ENCODE results near the gene LDLRAP1. TPM values are rescaled to one million over a fixed set of nuclear protein-coding genes. Genes with fewer than 3 reads are reported as not detected.
"Not testable (repeated sequence)": the region's sequence is repeated elsewhere in the genome, so short reads cannot be mapped to it uniquely, and the experiment has no call there.

LDLRAP1 gene
- total RNA-seq, 2 experiments from 2014 or later: 64.4 to 65.3 TPM

DNA sequence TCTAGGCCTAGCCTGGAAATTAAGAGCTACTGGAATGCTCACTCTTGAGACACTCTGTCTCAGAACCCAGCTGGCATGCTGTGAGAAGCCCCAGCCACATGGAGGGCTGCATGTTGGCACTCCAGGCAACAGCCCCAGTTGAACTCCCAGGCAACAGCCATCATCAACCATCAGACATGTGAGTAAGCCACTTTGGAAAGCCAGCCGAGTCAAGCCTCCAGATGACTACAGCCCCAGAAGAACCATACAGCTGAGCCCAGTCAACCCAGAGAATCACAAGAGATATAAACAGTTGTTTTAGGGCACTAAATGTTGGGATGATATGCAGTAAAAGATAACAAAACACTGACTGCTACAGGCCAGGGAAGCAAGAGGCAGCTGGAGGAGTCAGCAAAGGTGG, 55.5 kb downstream of the LDLRAP1 start:
- ChIA-PET CTCF (interaction anchor here (0.8 to 1.8 kb wide), 5 partner anchors 10 to 210 kb away, joined by 3 to 6 read pairs (median 3); no protein-coding TSS in a partner anchor), POLR2A (interaction anchor here (0.7 kb wide), 1 partner anchor 160 kb away, joined by 3 read pairs; no protein-coding TSS in a partner anchor)
- H3K4me3 Mint-ChIP-seq: no peak overlapping the region
- peaks cover 6% of the 10 kb centered on the region for H3K36me3 Mint-ChIP-seq (ENCODE audit: low read depth)
- no peak for DNase-seq
- no peak overlapping the region for H3K27ac Mint-ChIP-seq
- H3K9me3 Mint-ChIP-seq: peaks cover 4% of the 10 kb centered on the region
- no peaks in the 10 kb centered on the region for H3K4me1 Mint-ChIP-seq
- peaks cover 15% of the 10 kb centered on the region for H3K27me3 Mint-ChIP-seq

DNA sequence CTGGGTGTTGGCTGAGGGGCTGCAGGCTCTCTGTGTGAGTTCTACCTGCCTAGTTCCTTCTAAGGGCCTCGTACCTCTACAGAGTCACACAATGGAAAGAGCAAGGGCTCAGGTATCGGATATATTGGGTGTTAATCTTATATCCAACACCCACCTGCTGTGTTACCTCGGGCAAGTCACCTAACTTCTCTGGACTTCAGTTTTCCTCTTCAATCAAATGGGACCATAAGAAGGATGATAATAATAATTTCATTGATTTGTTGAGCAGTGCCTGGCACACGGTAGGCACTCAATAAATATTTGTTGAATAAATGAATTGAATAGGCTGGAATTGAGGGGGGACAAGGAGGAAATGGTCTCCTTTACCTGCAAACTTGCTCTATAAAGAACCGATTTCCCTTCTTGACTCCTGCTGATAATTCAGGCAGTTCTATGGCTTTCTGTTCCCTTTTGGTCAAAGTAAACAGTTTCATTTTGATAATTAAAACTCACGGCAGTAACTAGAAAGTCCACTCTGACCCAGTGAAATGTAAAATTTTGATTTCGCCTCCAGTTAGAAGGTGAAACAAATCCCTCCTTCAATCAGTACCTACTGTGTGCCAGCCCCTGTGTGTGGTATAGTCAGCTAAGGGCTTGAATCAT, 56.7 kb downstream of the LDLRAP1 start:
- no peak for DNase-seq
- peaks cover 6% of the 10 kb centered on the region for H3K36me3 Mint-ChIP-seq (ENCODE audit: low read depth)
- peaks cover 4% of the 10 kb centered on the region for H3K9me3 Mint-ChIP-seq
- H3K27me3 Mint-ChIP-seq: peaks cover 13% of the 10 kb centered on the region
- H3K4me3 Mint-ChIP-seq: no peak overlapping the region
- ChIA-PET CTCF (interaction anchor here (0.6 to 1.2 kb wide), 2 partner anchors 196 to 334 kb away, joined by 3 to 5 read pairs; no protein-coding TSS in a partner anchor), POLR2A (no interaction called here)
- H3K27ac Mint-ChIP-seq: no peak overlapping the region
- H3K4me1 Mint-ChIP-seq: no peaks in the 10 kb centered on the region

DNA sequence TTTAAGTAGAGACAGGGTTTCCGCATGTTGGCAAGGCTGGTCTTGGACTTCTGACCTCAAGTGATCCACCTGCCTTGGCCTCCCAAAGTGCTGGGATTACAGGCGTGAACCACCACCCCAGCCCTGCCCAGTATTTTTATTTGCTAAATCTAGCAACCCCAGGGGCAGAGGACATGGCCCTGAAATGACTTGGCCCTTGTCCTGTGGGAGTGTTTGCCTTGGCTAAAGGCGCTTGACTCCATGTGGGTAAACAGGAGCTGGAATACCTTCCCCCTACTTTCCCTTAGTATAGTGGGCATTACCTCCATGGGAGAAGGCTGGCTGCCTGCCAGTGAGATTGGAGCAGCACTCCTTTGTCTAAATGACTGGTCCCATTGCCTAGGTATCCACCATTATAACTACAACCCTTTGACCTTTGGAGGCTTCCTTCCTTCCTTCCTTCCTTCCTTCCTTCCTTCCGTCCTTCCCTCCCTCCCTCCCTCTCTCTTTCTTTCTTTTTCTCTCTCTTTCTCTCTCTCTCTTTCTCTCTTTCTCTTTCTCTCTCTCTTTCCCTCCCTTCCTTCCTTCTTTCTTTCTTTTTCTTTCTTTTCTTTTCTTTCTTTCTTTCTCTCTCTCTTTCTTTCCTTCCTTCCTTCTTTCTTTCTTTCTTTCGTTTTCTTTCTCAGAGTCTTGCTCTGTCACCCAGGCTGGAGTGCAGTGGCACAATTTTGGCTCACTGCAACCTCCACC, 57.7 kb downstream of the LDLRAP1 start:
- H3K4me3 Mint-ChIP-seq; DNase-seq; H3K9me3 Mint-ChIP-seq; CTCF ChIA-PET; H3K36me3 Mint-ChIP-seq (ENCODE audit: low read depth); H3K4me1 Mint-ChIP-seq; H3K27ac Mint-ChIP-seq: not testable (repeated sequence)
- peaks cover 18% of the 10 kb centered on the region for H3K27me3 Mint-ChIP-seq
- POLR2A ChIA-PET: interaction anchor here (0.6 kb wide), 1 partner anchor 130 kb away, joined by 3 read pairs; no protein-coding TSS in a partner anchor

DNA sequence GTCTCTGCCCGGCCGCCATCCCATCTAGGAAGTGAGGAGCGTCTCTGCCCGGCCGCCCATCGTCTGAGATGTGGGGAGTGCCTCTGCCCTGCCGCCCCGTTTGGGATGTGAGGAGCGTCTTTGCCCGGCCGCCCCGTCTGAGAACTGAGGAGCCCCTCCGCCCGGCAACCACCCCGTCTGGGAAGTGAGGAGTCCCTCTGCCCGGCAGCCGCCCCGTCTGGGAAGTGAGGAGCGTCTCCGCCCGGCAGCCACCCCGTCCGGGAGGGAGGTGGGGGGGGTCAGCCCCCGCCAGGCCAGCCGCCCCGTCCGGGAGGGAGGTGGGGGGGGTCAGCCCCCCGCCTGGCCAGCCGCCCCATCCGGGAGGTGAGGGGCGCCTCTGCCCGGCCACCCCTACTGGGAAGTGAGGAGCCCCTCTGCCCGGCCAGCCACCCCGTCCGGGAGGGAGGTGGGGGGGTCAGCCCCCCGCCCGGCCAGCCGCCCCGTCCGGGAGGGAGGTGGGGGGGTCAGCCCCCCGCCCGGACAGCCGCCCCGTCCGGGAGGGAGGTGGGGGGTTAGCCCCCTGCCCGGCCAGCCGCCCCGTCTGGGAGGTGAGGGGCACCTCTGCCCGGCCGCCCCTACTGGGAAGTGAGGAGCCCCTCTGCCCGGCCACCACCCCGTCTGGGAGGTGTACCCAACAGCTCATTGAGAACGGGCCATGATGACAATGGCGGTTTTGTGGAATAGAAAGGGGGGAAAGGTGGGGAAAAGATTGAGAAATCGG, 60.6 kb downstream of the LDLRAP1 start:
- H3K4me1 Mint-ChIP-seq; POLR2A ChIA-PET; CTCF ChIA-PET; DNase-seq; H3K27ac Mint-ChIP-seq; H3K4me3 Mint-ChIP-seq; H3K36me3 Mint-ChIP-seq (ENCODE audit: low read depth); H3K9me3 Mint-ChIP-seq: not testable (repeated sequence)
- H3K27me3 Mint-ChIP-seq: peaks cover 28% of the 10 kb centered on the region

DNA sequence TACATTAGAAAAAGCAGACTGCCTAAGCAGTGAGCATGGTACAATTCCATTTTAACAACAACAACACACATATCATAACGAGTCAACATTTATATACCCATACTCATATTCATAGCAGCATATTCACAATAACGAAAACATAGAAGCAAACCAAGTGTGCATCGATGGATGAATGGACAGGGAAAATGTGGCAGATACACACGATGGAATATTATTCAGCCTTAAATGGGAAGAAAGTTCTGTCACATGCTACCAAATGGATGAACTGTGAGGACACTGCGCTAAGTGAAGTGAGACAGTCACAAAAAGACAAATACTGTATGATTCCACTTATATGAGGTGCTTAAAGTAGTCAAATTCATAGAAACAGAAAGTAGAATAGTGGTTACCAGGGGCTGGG, 63.7 kb downstream of the LDLRAP1 start:
- ChIA-PET POLR2A (no interaction called here), CTCF (interaction anchor here (0.6 to 0.9 kb wide), 3 partner anchors 12 to 759 kb away, joined by 3 to 4 read pairs (median 3); no protein-coding TSS in a partner anchor)
- H3K27ac Mint-ChIP-seq: no peak overlapping the region
- H3K9me3 Mint-ChIP-seq: no peaks in the 10 kb centered on the region
- no peak for DNase-seq
- no peak overlapping the region for H3K4me3 Mint-ChIP-seq
- peaks cover 46% of the 10 kb centered on the region for H3K27me3 Mint-ChIP-seq
- no peaks in the 10 kb centered on the region for H3K36me3 Mint-ChIP-seq (ENCODE audit: low read depth)
- peaks cover 7% of the 10 kb centered on the region for H3K4me1 Mint-ChIP-seq

DNA sequence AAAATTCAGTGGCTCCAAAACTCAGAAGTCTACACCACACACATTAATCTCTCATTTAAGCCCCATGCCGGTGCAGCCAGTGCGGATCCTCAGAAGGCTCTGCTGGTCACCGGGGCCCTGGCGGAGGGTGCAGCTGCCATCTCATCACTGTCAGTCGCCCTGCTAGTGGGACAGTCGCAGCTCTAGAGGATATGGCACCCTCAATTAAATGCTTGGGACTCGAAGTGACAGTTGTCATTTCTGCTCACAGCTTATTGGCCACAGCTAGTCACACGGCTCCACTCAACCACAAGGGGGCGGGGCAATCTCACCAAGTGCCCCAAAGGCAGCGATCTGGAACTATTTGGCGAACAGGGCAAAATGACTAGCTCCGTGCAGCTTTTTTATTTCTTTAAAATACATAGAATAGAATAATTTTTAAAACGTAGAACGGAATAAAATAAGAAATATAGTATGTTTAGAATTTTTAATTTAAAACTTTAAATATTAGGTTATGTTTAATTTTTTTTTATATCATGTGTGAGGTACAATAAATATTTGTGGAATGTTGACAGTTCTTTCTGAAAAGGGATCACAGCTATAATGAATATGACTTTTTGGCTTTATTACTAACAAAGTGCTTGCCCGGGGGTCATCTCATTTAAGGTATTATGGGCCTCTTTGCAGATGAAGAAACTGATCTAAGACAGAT, 65.2 kb downstream of the LDLRAP1 start:
- ChIA-PET POLR2A (interaction anchor here (0.6 to 1.0 kb wide), 3 partner anchors 66 to 191 kb away, joined by 3 to 5 read pairs (median 5); no protein-coding TSS in a partner anchor), CTCF (interaction anchor here (0.5 to 3.0 kb wide), 10 partner anchors 8 to 198 kb away, joined by 3 to 9 read pairs (median 3); no protein-coding TSS in a partner anchor)
- DNase-seq: peak; percentile 93
- Mint-ChIP-seq H3K27ac (no peak overlapping the region), H3K36me3 (ENCODE audit: low read depth) (no peaks in the 10 kb centered on the region), H3K4me3 (no peak overlapping the region), H3K4me1 (peaks cover 8% of the 10 kb centered on the region), H3K27me3 (peaks cover 58% of the 10 kb centered on the region), H3K9me3 (no peaks in the 10 kb centered on the region)

DNA sequence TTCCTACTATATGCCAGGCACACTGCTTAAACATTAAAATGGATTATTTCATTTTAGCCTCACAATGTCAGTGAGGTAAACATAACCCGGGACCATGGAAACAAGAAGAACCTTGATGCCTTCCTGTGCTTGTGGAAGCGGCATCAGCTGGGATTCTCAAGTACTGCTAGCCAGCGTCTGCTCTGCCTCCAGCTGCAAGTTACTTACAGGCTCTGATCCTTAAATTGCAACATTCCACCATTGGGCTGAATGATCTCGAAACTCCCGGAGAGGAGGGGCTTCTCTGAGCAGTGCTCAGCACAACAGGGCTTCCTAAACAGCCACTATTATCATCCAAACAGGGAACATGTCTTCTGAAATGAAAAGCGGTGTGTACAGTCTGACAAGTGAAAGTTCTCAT, 66.5 kb downstream of the LDLRAP1 start:
- H3K4me1 Mint-ChIP-seq: peaks cover 17% of the 10 kb centered on the region
- ChIA-PET POLR2A (interaction anchor here (0.6 kb wide), 1 partner anchor 182 kb away, joined by 3 read pairs; no protein-coding TSS in a partner anchor), CTCF (interaction anchor here (0.6 to 3.0 kb wide), 4 partner anchors 9 to 24 kb away, joined by 3 to 9 read pairs (median 4); no protein-coding TSS in a partner anchor)

DNA sequence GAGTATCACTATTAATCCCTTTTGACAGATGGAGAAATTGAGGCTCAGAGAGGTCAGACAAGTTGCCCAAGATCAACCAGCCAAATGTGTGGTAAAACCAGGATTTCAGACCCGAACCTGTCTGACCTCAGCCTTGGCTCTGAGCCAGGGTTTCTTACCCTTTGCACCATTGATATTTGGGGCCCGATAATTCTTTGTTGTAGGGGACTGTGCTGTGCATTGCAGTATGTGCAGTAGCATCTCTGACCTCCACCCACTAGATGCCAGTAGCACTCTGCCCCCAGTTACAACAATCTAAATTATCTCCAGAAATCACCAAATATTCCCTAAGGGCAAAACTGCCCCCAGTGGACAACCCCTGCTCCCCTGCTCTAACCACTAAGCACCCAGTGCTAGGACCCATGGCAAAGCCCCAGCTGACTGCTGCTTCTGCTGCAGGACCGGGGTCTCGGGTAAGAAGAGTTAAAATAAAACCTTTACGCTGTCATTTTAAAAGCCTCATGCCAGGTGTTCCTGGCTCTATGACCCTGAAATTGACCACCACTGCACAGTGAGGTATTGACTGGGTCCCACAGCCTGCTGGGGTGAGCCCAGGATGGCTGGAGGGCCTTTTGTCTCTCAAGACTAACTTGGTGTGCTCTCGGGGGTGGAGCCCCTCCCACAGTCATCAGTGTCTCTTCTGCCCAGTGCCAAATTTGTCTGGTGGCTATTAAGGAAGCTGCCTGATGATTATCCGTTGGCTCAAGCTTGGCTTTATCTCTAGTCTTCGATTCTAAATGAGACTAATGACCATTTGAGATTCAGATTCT, 67.6 kb downstream of the LDLRAP1 start:
- no peaks in the 10 kb centered on the region for H3K36me3 Mint-ChIP-seq (ENCODE audit: low read depth)
- POLR2A ChIA-PET: no interaction called here
- CTCF ChIA-PET: interaction anchor here (0.6 to 3.0 kb wide), 7 partner anchors 8 to 1081 kb away, joined by 3 to 9 read pairs (median 4); no protein-coding TSS in a partner anchor
- no peak overlapping the region for H3K4me3 Mint-ChIP-seq
- H3K9me3 Mint-ChIP-seq: no peaks in the 10 kb centered on the region
- peaks cover 27% of the 10 kb centered on the region for H3K4me1 Mint-ChIP-seq
- peaks cover 55% of the 10 kb centered on the region for H3K27me3 Mint-ChIP-seq
- peak; percentile 29 for DNase-seq
- H3K27ac Mint-ChIP-seq: no peak overlapping the region

More for the DNA sequence above, 66.5 kb downstream of the LDLRAP1 start:
- Mint-ChIP-seq H3K4me3 (no peak overlapping the region), H3K27me3 (peaks cover 62% of the 10 kb centered on the region), H3K27ac (no peak overlapping the region), H3K36me3 (ENCODE audit: low read depth) (no peaks in the 10 kb centered on the region), H3K9me3 (no peaks in the 10 kb centered on the region)
- DNase-seq: no peak

DNA sequence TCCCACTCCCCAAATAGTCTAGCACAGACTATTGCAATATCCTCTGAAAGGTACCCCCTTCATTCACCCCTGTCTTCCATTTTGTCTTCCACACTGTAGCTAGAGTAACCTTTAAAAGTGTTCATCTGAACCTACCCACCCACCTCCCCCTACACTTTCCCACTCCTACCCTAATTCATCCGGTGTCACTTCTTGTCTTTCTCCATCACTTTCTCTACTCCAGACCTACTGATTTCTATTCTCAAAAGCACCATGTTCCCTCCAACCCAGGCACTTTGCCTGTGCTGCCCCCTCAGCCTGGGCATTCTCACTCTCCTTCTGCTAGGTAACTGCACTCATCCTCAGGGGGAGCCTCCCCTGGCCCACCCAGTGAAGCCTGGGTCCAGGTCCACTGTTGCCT, 68.4 kb downstream of the LDLRAP1 start:
- POLR2A ChIA-PET: no interaction called here
- Mint-ChIP-seq H3K36me3 (ENCODE audit: low read depth) (no peaks in the 10 kb centered on the region), H3K4me3 (no peak overlapping the region)

DNA sequence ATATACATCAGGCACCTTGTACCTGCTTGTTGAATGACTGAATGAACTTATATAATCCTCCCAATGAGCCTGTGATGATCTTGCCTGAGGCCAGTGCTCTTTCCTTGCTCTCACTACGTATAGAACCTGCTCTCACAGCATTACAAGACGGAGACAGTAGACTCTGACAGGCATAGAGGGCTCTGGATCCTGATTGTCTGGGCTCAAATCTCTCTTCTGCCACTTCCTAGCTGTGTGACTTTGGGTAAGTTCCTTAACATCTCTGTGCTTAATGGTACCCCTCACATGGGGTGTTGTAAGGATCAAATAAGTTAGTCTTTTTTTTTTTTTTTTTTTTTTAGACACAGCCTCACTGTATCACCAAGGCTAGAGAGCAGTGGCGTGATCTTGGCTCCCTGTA, 69.0 kb downstream of the LDLRAP1 start:
- H3K27me3 Mint-ChIP-seq: peaks cover 46% of the 10 kb centered on the region
- POLR2A ChIA-PET: no interaction called here

More for the DNA sequence above, 68.4 kb downstream of the LDLRAP1 start:
- peaks cover 27% of the 10 kb centered on the region for H3K4me1 Mint-ChIP-seq
- H3K9me3 Mint-ChIP-seq: no peaks in the 10 kb centered on the region
- DNase-seq: no peak
- H3K27me3 Mint-ChIP-seq: peaks cover 48% of the 10 kb centered on the region
- CTCF ChIA-PET: interaction anchor here (1.0 to 1.2 kb wide), 3 partner anchors 59 to 184 kb away, joined by 3 read pairs; no protein-coding TSS in a partner anchor
- H3K27ac Mint-ChIP-seq: no peak overlapping the region

DNA sequence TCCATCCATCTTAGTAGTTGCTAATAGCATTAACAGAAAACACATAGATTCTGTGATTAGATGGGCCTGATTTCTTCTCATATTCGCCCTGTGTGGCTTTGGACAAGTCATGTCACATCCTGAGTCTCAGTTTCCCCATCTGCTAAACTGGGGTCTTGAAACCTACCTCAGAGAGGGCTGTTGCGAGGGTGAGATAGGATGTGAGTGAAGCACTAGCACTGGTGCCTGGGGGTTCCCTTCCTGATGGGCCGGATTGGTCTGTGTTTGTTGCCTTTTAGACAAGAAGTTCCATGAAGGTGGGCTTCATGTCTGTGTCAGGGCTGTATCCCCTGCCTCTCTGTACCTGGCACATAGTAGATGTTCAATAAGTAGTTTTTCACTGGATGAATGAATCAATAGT, 69.7 kb downstream of the LDLRAP1 start:
- Mint-ChIP-seq H3K27ac (no peak overlapping the region), H3K27me3 (peaks cover 46% of the 10 kb centered on the region), H3K9me3 (no peaks in the 10 kb centered on the region), H3K4me3 (no peak overlapping the region), H3K4me1 (peaks cover 27% of the 10 kb centered on the region), H3K36me3 (ENCODE audit: low read depth) (no peaks in the 10 kb centered on the region)
- ChIA-PET POLR2A (no interaction called here), CTCF (no interaction called here)
- no peak for DNase-seq

More for the DNA sequence above, 69.0 kb downstream of the LDLRAP1 start:
- no peak overlapping the region for H3K4me3 Mint-ChIP-seq
- H3K9me3 Mint-ChIP-seq: no peaks in the 10 kb centered on the region
- H3K27ac Mint-ChIP-seq: no peak overlapping the region
- CTCF ChIA-PET: interaction anchor here (1.0 to 1.2 kb wide), 3 partner anchors 58 to 183 kb away, joined by 3 read pairs; no protein-coding TSS in a partner anchor
- no peak for DNase-seq
- H3K4me1 Mint-ChIP-seq: peaks cover 27% of the 10 kb centered on the region
- no peaks in the 10 kb centered on the region for H3K36me3 Mint-ChIP-seq (ENCODE audit: low read depth)
